NB4 (cell line): Measurements from ENCODE around the gene IPP.

Source experiments
- CTCF ChIP-seq: IDR thresholded peaks from one replicate; pipeline ENCODE4 v1.5.1; 2012; ENCODE audit warnings: low read depth, low read length
- MAX ChIP-seq: IDR thresholded peaks from 2 replicates; pipeline ENCODE4 v1.6.1; 2011; ENCODE audit warnings: low read depth, low read length
- POLR2A ChIP-seq: IDR thresholded peaks from 2 replicates; pipeline ENCODE4 v1.6.1; 2011; ENCODE audit warnings: mild to moderate bottlenecking; ENCODE audit not compliant: insufficient read length; ENCODE audit errors: extremely low read depth

- TF ChIP-seq CTCF, result no peak
- TF ChIP-seq MAX, result no peak
- TF ChIP-seq POLR2A, result no peak
These were observed 76.0 kb downstream of the IPP start for GRCh38 chr1:45674478-45674877.
